D341Med (cell line): ENCODE data around the gene DDRGK1.
A peak's percentile ranks its signal among the peaks of the same experiment; 100 is the strongest.

Experiments
- DNase-seq: peaks from one replicate; pipeline ENCODE4 v3.0.0; 2012; ENCODE audit warnings: low spot score

Gene DDRGK1

GRCh38 chr20:3235666-3236324 lies 31.3 kb upstream of the DDRGK1 start:
- DNase-seq: no peak

- DNase-seq: no peak
These were observed 29.6 kb upstream of the DDRGK1 start for GRCh38 chr20:3233991-3234498.

- no peak for DNase-seq
These were observed 28.9 kb upstream of the DDRGK1 start for GRCh38 chr20:3233131-3233990.

DNA sequence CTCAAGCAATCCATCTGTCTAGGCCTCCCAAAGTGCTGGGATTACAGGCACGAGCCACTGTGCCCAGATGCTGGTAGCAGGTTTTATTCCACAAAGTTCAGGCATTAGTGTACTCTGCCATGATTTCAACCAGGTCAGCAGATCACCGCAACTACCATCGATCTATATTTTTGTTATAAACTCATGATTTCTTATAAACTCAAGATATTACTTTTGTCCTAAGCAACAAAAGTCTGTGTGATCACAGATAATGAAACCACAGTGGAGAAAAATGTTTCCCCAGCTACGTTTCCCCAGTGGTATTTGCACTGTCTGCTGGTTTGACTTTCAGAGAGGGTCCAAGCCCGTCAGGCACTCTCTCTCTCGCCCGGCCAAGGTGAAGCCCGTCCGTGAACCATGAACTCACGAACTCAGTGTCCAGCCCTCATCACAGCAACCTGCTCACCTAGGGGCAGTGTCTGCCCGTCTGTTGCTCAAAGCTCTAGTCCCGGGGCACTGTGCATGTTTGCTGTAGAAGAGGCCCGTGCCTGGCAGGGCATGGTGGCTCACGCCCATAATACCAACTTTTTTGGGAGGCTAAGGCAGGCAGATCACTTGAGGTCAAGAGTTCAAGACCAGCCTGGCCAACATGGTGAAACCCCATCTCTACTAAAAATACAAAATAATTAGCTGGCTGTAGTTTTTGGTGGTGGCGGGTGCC lies 27.6 kb upstream of the DDRGK1 start:
- no peak for DNase-seq

DNA sequence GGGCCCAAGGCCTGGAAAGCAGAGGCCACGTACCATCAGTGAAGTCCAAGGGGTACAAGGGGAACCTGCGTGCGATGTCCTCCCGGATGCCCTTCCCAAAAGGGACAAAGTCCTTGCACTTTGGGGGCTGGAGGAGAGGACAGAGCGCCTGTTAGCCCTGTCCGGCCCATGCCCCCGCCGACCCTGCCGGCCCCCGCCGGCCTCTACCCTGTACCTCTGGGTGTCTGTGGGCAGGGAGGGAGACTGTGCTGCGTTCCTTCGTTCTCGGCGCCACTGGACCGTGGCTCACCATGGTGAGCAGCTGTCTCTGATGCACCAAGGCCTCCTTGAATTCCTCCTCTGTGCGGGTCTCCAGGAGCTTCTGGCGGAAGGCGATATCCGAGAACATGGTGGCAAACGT lies 26.6 kb upstream of the DDRGK1 start:
- DNase-seq: no peak

DNA sequence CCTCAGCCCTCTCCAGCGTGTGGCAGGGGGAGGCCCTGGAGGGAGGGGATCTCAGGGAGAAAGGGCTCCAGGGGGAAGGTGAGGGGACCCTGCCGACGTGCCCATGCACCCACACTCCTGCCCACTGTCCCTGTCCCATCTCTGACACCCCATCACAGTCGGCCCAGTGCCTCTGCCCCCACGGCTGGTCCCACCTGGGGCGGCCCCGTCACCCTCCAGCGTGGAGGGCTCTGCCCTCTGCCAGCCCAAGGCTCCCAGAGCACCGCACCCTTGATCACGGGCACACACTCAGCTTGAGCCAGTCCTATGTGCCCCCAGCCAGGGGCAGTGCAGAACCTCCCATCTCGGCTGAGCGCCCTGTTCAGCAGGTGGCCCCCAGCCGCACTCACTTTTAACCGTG lies 25.3 kb upstream of the DDRGK1 start:
- DNase-seq: no peak

DNA sequence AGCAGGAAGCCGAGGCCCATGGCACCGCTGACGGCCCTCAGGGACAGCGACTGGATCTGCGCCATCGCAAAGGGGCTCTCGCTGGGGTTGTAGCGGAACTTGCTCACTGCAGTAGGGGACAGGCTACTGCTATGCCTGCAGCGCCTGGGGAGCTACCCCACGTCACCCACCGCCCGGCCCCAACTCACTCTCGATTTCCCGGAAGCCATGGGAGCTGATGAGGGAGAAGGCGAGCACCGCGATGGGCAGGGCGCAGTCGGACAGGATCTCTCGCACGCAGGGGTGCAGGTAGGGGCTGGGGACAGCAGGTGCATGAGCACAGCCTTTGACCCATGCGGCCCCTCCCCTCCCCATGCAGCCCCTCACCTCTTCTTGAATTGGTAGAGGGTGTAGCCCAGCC lies 24.7 kb upstream of the DDRGK1 start:
- DNase-seq: no peak

DNA sequence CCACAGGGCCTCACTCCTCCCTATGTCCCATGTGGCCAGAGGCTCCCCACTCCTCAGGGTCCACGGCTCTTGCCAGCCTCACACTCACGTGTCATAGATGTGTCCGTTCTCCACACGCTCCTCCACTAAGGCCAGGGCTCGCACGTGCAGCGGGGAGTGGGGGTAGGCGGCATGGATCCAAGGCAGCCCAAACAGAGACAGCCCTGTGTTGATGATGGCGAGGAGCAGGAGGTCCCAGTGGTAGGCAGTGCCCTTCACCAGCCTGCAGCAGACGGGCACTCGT lies 24.2 kb upstream of the DDRGK1 start:
- no peak for DNase-seq

- no peak for DNase-seq
These were observed 23.7 kb upstream of the DDRGK1 start for GRCh38 chr20:3227936-3228749.

DNA sequence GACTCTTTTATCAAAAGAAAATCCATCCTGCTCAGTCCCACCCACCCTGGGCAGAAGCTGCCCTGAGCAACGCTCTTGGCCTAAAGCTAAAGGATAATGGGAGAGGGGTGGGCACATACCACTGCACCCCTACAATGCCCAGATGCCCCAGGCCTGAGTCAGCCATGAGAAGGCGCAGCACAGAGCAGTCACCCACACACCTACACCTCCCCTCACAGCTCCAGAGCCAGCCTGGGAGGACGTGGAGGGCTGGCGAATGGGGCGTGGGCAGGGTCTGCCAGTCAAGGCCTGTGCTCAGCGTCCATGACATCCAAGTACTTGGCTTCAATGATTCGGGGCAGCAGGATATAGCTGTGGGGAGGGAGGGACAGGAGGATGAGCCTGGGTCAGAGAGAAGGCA lies 23.0 kb upstream of the DDRGK1 start:
- DNase-seq: no peak

- DNase-seq: no peak
These were observed 22.4 kb upstream of the DDRGK1 start for GRCh38 chr20:3226864-3227263.

DNA sequence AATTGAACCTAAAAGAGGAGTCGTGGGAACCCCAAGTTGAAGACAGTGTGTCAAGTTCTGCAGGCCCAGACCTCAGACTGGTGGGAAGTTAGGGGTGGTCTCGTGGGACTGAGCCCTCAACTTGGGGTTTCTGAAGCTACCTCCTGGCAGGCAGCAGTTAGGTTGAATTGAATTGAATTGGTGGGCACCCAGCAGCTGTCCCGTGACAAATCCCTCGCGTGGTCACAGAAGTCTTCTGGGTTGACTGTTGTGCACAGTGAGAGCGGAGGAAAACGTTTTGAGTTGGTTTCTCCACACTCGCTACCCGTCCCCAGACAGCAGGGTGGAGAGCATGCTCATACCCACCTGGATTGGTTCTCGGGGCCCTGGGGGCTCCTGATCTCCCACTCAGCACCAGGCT lies 21.6 kb upstream of the DDRGK1 start:
- no peak for DNase-seq

- no peak for DNase-seq
These were observed 20.4 kb upstream of the DDRGK1 start for GRCh38 chr20:3224681-3225421.

DNA sequence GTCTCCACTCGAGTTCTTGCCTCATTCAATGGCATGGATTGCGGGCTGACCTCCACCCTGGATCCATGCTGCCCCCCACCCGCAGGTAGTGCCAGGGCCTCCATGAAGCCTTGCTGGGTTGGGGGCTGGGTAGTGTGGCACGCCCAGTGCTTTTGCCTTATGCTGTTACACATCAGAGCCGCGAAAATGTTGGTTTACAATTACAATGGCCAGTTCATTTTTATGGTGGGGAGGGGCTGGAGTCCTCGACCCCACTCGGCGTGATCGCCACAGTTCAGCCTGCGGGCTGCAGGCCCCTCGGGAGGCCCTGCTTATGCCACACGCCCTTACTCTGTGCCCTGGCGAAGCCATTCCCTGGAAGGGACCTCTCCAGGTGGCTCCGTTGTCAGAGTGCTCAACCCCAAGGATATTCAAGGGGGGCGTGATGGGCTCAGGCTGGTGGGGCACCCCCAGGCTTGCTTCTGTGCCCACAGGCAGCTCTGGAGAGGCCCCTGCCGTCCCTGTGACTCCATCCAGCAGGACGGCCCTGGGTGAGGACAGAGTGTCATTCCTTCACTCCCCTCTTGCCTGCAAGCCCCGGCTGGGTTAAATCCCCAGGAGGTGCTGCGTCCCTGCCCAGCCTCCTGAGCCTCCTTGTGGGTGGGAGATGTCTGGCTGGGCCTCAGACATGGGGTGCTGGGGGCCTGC lies 19.7 kb upstream of the DDRGK1 start:
- no peak for DNase-seq

DNA sequence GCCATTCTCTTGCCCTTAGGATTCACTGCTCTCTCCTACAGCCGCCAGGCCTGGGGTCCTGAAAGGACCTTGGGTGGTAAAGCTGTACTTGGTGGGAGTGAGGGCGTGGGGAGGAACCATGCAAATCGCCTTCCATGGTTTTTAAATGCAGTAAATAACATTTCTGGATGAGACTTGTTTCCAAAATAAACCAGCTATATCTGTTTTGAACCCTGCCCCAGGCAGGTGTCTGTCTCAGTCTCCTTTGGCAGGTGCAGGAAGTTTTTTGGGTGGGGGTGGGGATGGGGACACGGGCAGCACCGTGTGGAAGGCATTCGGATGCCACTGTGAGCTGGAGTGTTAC lies 19.1 kb upstream of the DDRGK1 start:
- no peak for DNase-seq

- no peak for DNase-seq
These were observed 18.4 kb upstream of the DDRGK1 start for GRCh38 chr20:3222635-3223600.

- DNase-seq: no peak
These were observed 17.1 kb upstream of the DDRGK1 start for GRCh38 chr20:3221398-3222226.

DNA sequence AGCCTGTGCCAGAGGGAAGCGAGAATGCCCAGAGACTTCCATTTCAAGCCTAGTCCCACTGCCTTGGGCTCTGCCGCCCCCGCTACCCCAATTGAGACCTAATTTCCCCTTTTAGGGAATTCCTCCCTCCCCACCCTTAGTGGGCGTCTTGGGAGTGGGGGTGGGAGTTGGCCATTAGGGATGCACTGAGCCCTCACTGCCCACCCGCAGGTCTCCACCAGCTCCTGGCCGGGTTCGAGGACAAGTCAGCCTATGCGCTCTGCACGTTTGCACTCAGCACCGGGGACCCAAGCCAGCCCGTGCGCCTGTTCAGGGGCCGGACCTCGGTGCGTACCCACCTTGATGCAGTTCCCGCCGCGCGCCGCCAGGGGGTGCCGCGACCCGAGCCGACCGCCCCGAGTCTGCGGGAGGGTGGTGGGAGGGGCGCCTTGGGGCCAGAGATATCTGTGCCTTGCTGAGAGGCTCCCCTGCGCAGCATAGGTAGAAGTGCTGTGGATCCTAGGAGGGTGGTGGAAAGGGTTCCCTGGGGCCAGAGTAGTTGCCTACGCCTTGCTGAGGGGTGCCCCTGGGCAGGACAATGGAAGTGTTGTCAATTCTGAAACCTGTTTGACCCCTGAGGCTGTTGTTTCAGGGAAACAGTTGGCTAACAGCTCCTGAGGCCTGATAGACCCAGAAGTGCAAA lies 14.0 kb upstream of the DDRGK1 start:
- DNase-seq: peak; percentile 94
